Stimulated activated CD4-positive, alpha-beta T cell treated with anti-CD3 and anti-CD28 coated beads, Interleukin-2, amount 100 ng/mL, for 4 hours (primary cell): ENCODE results near the gene DSCAM.

Experiments used
- DNase-seq: peaks from one replicate; pipeline ENCODE4 v3.0.0-alpha.2; 2020; ENCODE audit warnings: low read depth

DSCAM gene

GRCh38 chr21:40770435-40771055, 76.4 kb downstream of the DSCAM start:
- DNase-seq: no peak

- DNase-seq: no peak
These were observed 77.7 kb downstream of the DSCAM start for GRCh38 chr21:40769231-40769630.

- no peak for DNase-seq
These were observed 78.9 kb downstream of the DSCAM start for GRCh38 chr21:40768056-40768455.

GRCh38 chr21:40766381-40766780, 80.6 kb downstream of the DSCAM start:
- DNase-seq: no peak

- no peak for DNase-seq
These were observed 81.1 kb downstream of the DSCAM start for GRCh38 chr21:40765811-40766210.

GRCh38 chr21:40760821-40761220, 86.1 kb downstream of the DSCAM start:
- DNase-seq: no peak

GRCh38 chr21:40759061-40759460, 87.9 kb downstream of the DSCAM start:
- DNase-seq: no peak

GRCh38 chr21:40757366-40757765, 89.6 kb downstream of the DSCAM start:
- DNase-seq: no peak

- no peak for DNase-seq
These were observed 92.5 kb downstream of the DSCAM start for GRCh38 chr21:40754466-40754865.

- DNase-seq: no peak
These were observed 93.2 kb downstream of the DSCAM start for GRCh38 chr21:40753756-40754155.

- DNase-seq: no peak
These were observed 94.8 kb downstream of the DSCAM start for GRCh38 chr21:40752125-40752524.

GRCh38 chr21:40751221-40751620, 95.7 kb downstream of the DSCAM start:
- no peak for DNase-seq

- no peak for DNase-seq
These were observed 110.8 kb downstream of the DSCAM start for GRCh38 chr21:40736145-40736544.

- no peak for DNase-seq
These were observed 113.9 kb downstream of the DSCAM start for GRCh38 chr21:40733024-40733397.

GRCh38 chr21:40732253-40733023, 114.5 kb downstream of the DSCAM start:
- no peak for DNase-seq

- no peak for DNase-seq
These were observed 115.8 kb downstream of the DSCAM start for GRCh38 chr21:40731206-40731605.

- DNase-seq: no peak
These were observed 116.5 kb downstream of the DSCAM start for GRCh38 chr21:40730426-40730800.

GRCh38 chr21:40729761-40730425, 117.1 kb downstream of the DSCAM start:
- DNase-seq: no peak

GRCh38 chr21:40723966-40724365, 123.0 kb downstream of the DSCAM start:
- no peak for DNase-seq

- DNase-seq: no peak
These were observed 123.6 kb downstream of the DSCAM start for GRCh38 chr21:40723317-40723716.

GRCh38 chr21:40719615-40720014, 127.3 kb downstream of the DSCAM start:
- DNase-seq: no peak

- DNase-seq: no peak
These were observed 129.9 kb downstream of the DSCAM start for GRCh38 chr21:40717028-40717427.

GRCh38 chr21:40714536-40714935, 132.4 kb downstream of the DSCAM start:
- no peak for DNase-seq
